ENCODE data around the gene ATF7IP.
A peak's percentile ranks its signal among the peaks of the same experiment; 100 is the strongest.
"Not testable (repeated sequence)": the region's sequence is repeated elsewhere in the genome, so short reads cannot be mapped to it uniquely, and the experiment has no call there.

ATF7IP gene

DNA sequence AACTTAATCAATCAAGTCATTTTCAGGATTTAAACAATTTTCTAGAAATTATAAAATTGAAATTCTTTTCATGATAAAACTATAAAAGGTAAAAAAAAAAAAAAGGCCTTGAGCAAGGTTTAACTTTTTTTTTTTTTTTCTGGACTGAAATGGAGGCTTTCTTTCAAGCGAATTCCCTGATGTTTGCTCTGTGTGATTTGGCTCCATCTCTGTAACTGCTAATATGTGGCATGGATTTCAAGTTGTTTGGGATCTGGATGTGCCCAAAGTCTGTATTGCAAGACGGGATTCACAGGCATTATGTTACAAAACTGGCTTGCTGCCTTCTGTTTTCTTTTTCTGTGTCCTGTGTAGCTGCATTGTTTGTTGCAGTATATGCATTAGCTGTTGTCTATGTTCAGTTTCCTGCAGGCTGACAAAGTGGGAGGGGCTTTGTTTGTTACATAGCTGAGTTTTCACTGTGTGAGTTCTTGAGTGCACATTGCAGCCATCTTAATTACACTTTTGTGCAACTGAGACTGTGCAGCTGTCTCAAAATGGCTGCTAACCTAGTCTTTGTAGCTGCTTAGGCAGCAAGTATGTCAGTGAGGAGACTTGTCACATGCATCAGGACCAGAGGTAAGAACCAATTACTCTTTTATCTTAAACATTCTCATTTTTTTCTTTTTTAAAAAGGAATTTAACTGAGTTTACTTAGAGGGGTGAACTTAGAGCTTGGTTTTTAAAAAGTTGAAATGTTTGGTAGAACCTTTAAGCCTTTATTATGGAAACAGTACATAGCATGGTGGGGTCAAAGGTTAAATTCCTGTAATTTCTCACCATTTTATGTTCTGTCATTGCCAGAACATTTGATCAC lies 19.5 kb downstream of the ATF7IP start:
- peak; percentile 44 for DNase-seq

DNA sequence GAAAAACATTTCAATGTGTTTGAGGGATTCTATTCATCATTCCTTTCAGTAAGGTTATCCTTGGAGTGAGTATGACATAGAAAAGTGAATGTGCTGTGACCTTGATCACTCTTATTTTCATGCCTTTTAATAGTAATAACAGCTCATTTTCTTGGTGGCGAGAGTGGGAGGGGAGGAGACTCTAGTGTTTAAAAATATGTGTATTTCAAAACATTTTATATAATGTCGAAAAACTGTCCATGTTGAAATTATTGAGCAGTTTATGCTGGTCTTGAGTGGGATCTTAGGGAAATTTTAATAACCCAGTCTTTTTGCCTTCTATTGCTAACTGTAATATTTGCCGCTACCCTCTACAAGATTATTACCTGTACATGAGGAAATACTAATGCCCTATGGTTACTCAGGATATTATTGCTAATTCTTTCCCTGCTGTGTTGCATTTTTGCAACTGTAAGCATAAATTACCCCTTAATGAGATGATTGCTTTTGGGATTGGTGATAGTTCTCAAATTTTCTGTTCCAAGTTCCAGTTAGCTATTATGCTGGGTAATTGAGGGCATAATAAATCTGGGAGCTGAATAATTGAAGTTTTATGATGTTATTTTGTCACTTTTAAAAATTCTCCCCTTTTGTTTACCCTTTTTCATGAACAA lies 21.9 kb downstream of the ATF7IP start:
- DNase-seq = no peak

DNA sequence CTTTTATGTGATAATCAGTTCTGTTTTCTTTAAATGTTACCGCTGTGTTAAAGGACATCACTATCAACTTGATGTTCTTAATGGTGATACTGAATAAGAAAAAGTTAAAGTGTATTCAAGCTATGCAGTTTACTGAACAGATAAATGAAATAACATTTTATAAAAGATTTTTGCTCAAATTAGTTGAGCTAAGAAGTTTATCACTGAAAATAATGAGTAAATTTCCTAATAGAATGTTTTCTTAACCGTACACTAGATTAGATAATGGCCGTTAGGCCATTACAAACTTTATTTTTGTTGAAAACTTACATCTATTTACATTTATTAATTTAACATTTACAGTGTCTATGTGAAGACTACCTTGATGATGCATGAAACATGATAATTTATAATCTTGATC lies 25.0 kb downstream of the ATF7IP start:
- DNase-seq = no peak

DNA sequence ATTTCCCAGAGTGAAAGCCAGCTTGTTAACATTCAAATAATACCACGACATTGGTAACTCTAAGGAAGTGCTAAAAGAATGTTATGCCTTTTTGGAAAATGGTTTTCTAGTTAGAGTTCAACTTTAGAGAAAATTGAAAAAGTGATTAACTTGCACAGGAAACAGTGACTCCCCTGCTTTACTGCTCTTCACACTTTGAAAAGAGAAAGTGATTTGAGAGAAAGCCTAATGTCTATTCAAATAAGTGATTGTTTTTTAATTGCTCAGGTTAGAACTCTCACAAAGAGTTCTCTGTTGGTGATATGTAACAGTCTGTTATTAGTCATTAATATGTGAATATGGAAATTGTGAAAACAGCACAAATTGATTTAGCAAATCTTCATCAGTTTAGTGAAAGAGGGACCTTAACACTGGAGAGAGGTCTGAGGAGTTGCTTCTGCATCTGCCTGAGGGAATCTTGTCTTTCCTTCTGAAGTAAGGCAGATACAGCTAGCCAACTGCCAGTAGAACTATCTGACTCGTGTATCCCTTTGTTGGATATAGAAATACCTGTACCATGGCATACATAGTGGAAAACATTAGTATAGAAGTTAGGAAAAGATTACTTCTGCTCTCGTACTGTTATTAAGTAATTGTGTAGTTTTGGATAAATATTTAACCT lies 25.5 kb downstream of the ATF7IP start:
- DNase-seq = no peak

DNA sequence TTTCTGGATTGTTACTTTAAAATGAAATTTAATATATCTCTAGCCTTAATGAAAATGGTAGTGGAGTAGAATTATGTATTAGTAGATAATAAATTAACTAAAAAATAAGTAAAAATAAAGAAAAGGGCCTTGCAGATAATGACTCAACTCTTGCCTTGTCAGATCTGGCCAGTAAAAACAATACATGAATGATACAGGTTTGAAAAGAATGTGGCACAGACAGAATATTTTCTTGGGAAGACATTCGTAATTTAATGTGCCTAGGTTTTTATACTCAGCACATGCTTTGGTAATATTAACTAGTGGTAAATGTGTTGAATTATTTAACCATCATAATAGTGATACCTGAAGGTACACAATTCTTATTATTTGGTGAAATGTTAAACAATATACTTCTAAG lies 28.3 kb downstream of the ATF7IP start:
- no peak for DNase-seq

DNA sequence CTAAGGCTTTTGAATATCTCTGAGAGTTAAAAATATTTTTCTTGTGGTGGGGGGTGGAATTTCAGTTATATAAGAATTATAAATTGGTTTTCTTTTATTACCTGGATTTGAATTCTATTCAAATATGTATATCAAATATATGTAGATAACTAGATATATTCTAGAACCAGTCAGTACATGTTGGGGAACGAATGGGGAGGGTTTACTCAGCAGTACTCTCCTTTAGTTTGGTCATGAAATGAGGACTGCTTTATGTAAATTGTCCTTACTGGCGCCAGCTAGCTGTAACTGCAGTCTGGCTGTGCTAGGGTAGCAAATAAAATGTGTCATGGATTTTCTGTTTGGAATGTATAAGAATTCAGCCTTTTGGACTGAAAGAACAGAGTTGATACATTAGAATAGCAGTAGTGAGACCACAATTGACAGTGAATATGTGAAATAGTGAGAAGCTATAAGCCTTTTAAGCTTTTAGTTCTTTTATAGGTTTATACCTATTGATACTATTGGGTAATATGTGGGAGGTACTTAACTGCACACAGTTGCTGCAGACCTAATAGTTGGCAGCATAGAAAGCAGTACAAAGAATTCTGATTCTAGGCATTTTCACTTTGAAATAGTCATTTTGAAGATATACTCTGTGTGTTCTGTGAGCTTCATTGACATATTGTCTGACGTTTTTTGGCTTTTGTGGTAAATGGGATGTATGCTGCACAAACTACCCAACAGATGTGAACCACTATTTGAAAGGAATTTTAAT lies 29.0 kb downstream of the ATF7IP start:
- no peak for DNase-seq

DNA sequence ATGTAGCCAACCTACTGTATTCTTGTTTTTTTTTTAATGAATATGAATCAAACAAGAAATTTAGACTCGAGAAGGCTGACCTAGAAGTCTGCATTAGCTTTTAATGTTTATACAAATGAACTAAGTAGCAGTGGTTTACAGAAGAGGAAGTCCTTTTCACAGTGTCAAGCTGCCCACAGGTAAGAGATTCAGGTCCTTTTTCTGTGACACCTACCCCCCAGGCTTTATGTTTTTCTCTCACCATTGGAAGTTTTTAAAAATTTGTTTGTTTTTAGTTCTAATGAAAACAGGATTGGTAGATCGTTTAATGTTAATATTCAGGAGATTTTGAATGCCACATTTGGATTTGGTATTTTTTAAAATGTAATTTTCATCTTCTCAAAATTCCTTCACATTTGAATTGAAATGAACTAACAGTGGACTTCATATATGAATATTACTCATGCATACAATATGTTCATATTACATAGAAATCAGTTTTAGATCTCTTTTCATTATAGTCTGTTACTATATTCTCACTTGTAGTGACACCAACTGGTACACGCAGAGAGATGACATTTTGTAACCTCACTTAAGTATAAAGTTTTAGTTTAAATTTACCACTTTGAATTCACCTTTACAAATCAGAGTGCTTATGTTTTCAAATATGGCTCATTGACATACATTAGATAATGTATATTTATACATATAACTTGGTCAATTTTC lies 29.7 kb downstream of the ATF7IP start:
- DNase-seq = no peak

DNA sequence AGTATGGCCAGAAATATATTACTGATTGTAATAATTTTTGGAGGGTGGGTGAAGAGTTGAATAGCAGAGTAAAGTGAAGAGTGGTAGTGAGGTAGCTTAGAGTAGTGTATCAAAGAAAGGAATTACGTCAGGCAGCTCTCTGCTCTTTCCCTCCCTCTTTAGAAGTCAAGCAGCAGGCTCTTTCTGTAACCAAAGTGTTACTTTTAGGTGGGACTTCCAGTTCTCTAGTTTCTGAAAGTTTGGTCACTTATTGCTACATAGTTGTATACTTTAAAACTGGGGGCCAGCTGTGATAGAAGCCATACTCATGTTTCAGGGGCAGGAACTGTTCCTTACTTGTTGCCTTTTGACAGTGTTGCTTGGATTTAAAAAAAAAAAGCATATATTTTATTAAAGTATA lies 30.6 kb downstream of the ATF7IP start:
- no peak for DNase-seq

DNA sequence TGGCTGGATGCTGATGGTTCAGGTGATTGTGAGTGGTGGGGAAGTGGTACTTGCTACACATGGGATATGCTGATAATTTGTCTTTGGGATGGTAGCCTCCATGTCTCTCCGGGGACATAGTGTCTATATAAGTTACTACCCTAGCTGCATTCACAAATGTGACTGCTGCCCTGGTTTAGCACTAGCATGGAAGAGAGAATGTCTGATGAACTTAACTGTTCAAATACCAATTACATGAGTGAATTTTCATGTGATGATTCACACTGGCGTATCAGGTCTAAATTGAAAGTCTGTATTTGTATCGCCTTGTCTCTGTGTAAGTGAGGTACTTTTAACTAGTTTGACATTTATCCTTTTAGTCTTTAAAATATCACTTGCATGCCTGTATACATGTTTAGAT lies 34.4 kb downstream of the ATF7IP start:
- no peak for DNase-seq

DNA sequence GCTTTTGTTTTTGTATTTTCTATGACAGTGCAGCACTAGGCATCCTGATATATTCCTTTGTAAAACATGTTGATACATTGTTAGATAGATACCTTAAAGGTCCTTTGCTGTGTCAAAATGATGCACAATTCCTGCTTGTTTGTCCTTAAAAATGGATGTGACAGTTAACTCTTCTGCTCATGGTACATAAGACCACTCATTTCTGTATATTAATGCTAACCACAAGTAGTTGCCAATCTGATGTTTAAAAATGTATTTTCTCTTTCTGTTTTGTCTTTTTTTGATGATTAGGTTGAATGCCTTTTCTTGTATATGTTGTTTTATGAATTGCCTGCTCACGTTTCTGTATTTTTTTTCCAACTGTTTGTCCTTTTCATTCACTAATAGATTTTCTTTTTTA lies 35.1 kb downstream of the ATF7IP start:
- no peak for DNase-seq

DNA sequence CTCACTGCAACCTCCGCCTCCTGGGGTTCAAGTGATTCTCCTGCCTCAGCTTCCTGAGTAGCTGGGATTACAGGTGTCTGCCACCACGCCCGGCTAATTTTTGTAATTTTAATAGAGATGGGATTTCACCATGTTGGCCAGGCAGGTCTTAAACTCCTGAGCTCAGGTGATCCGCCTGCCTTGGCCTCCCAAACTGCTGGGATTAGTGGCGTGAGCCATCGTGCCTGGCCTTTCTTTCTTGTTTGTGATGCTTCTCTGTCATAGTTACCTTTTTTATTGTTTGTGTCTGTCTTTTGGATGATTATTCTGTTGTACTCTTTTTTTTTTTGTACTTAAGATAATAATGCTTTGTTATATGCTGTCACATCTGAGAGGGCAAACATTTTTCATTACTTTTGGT lies 35.8 kb downstream of the ATF7IP start:
- not testable (repeated sequence) for DNase-seq

DNA sequence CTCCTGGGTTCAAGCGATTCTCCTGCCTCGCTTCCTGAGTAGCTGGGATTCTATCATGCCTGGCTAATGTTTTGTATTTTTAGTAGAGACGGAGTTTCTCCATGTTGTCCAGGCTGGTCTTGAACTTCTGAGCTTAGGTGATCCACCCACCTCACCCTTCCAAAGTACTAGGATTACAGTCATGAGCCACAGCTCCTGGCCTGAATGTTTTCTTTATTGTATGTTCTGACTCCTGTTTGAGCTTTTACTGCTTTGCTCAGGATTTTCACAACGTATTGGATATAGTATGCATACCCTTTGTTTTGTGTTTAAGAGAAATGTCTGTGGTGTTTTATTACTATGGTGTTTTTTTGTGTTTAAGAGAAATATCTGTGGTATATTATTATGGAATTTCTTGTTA lies 37.2 kb downstream of the ATF7IP start:
- no peak for DNase-seq

DNA sequence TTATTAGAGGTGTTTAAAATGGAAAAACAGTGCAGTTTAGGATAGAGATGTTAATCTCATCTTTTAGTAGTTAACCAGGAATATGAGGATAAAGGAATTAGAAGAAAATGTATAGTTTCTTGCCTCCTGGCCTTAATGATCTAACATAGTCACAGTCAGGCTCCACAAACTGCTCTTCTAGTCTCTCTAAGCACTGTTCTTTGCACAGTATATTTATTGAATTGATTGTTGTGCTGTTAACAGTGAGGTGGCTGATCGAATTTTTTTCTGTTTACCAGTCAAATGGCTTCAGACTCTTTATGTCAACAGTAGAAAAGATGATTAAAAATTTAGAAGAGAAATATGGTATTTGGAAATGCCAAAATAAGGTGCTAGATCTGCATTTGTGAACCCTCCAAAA lies 37.8 kb downstream of the ATF7IP start:
- DNase-seq = no peak

DNA sequence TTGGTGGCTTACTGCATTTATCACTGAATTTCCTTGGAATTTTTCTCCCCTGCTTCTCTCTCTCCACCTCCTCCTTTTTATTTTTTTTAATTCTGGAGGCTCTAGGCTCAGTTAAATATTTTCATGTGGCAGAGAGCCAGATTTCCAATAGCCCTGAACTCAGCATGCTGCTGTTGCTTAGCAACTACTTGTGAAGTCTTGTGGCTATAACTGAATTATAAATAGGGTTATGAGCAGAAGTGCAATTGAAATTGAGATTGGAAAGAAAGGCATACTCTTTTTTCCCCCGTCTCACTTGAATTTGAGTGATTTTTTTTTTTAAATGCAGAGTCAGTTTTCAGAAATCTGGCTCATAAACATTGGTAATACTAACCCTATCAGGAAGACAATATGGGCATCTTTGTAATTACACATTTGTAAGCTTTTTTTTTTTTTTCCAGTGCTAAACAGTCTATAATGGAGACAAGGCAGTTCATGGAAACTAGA lies 38.3 kb downstream of the ATF7IP start:
- no peak for DNase-seq

DNA sequence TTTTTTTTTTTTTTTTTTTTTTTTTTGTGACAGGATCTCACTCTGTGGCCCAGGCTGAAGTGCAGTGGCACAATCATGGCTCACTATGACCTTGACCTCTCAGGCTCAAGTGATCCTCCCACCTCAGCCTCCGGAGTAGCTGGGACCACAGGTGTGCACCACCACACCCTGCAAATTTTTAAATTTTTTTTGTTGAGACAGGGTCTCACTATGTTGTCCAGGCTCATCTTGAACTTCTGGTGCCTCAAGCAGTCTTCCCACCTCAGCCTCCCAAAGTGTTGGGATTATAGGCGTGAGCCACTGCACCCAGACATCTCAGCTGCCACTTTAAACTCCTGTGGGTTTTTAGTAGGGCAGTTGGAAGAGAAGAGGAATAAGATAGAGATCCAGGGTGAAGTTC lies 39.9 kb downstream of the ATF7IP start:
- DNase-seq = not testable (repeated sequence)

DNA sequence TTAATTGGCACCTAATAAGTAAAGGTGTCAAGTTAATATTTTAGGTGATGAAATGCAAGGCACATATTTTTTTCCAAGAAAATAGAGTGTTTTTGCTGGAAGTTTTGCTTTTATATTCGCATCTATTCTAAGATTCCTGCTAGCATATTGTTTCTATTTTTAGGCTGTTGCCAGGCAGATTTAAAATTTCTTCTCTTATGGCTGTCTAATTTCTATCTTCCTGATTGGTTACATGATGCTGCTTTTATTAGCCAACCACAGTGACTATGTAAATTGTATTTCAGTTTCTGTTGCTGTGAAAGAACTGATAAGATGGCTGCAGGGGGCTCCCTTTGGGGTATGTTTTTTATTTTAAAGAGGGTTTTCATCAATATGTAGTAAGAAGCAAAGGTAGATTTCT lies 42.7 kb downstream of the ATF7IP start:
- DNase-seq = no peak

DNA sequence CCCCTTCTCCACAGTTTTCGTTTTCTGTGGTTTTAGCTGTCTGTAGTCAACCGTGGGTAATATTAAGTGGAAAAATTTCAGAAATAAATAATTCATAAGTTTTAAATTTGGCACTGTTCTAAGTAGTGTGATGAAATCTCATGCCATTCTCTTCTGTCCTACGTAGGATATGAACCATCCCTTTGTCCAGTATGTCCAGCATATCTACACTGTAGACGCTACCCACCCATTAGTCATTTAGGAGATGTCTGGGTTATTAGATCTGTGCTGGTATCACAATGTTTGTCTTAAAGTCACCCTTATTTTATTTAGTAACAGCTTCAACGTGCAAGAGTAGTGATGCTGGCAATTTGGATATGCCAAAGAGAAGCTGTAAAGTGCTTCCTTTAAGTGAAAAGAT lies 44.7 kb downstream of the ATF7IP start:
- DNase-seq = no peak

DNA sequence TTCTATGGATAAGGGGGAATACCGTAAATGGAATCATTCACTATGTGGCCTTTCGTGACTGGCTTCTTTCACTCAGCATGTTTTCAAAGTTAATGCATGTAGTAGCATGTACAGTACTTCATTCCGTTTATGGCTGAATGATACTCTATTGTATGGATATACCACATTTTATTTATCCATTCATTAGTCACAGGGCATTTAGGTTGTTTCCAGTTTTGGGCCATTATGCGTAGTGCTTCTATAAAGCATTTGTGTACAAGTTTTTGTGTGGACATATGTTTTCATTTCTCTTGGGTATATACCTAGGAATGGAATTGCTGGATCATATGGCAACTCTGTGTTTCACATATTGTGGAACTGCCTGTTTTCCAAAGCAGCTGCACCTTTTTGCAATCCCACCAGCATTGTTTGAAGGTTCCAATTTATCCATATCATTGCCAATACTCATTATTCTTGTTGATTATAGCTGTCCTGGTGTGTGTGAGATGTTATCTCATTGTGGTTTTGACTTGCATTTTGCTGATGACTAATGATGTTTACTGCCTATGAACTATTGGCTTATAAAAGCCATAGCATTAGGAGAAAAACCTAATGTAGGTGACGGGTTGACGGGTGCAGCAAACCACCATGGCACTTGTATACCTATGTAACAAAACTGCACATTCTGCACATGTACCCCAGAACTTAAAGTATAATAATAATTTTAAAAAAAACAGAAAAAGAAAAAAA lies 45.5 kb downstream of the ATF7IP start:
- no peak for DNase-seq

DNA sequence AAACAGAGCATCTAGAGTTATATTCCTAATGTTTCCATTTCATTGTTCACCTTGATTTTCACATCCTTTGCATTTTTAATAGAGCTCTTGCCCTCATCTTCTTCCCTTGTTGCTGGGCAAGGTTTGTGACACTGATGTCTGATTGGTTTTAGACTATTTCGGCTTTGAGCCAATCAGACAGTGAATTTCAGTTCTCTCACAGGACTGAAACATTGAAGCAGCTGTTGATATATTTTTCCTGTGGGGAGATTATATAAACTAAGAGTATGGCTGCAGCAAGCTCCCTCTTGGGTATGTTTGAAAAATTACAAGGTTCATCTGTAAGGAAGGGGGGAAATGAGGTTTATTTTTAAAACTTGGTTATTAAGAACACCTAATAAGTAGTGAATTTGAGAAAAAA lies 51.2 kb downstream of the ATF7IP start:
- DNase-seq = no peak

DNA sequence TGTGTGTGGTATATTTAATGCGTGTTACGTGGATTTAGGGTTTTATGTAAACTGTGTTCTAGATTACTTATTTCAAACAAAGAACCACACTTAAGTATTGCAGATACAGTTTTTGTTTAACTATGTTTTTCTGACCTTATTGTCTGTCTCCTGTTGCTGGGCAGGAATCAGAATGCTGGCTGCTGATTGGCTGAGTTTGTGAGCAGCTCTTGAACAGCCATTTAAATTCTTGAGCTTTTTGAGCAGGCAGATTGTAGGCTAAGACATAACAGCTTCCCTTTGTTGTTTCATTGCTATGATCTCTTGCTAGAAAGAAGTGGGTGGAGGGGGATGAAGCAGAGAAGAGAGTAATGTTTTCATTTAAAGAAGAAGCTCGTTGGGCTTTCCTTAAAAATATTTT lies 52.2 kb downstream of the ATF7IP start:
- DNase-seq = peak; percentile 38

DNA sequence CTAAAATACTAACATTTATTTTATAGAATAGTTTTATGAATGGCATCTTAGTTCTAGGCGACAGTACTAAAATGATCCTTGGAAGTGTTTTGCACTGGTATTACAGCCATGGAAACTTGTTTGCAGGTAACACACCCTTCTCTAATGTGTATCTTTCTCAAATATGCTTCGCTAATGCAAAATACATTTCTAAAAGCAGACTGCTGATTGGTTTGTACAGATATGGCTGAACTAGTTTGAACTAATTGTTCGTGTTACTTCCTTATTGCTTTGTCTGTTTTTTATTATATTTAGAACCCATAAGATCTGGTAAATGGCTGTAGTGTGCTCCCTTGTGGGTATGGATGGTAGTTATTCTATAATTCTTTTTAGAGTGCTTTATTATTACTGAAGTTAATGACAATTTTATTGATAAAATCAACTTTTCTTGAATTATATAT lies 53.0 kb downstream of the ATF7IP start:
- DNase-seq = no peak
